H9 (cell line): ENCODE data around the gene IGLL1. TPM values are rescaled to one million over a fixed set of nuclear protein-coding genes. Genes with fewer than 3 reads are reported as not detected.
"Not testable (repeated sequence)": the region's sequence is repeated elsewhere in the genome, so short reads cannot be mapped to it uniquely, and the experiment has no call there.

Source experiments
- DNase-seq: peaks from one replicate; pipeline ENCODE4 v3.0.0-alpha.2; 2017
- H2AFZ ChIP-seq: one replicate; pipeline ENCODE4 v1.6.1; 2013; ENCODE audit warnings: mild to moderate bottlenecking, low read length, control low read depth, moderate library complexity
- H2AK5ac ChIP-seq: 2 replicates; pipeline ENCODE4 v1.6.1; 2013; ENCODE audit warnings: low read length, control low read depth, mixed read lengths; ENCODE audit not compliant: insufficient read length
- H2BK120ac ChIP-seq: one replicate; pipeline ENCODE4 v1.6.1; 2013; ENCODE audit warnings: low read depth, mild to moderate bottlenecking, low read length, control low read depth, inconsistent platforms; ENCODE audit not compliant: poor library complexity, severe bottlenecking
- H2BK12ac ChIP-seq: 2 replicates; pipeline ENCODE4 v1.6.1; 2013; ENCODE audit warnings: low read length, control low read depth, mixed read lengths, low read depth; ENCODE audit not compliant: insufficient read length
- H2BK15ac ChIP-seq: 2 replicates; pipeline ENCODE4 v1.6.1; 2013; ENCODE audit warnings: low read depth, low read length, control low read depth
- H2BK20ac ChIP-seq: one replicate; pipeline ENCODE4 v1.6.1; 2013; ENCODE audit warnings: low read depth, mild to moderate bottlenecking, low read length, control low read depth, inconsistent platforms; ENCODE audit not compliant: poor library complexity, severe bottlenecking
- H2BK5ac ChIP-seq: 2 replicates; pipeline ENCODE4 v1.6.1; 2013; ENCODE audit warnings: low read length, control low read depth, mixed read lengths; ENCODE audit not compliant: insufficient read length
- H3K14ac ChIP-seq: 2 replicates; pipeline ENCODE4 v1.6.1; 2013; ENCODE audit warnings: low read length, control low read depth; ENCODE audit not compliant: insufficient read depth
- H3K18ac ChIP-seq: 2 replicates; pipeline ENCODE4 v1.6.1; 2013; ENCODE audit warnings: low read depth, mild to moderate bottlenecking, mixed read lengths, low read length, control low read depth; ENCODE audit not compliant: insufficient read length
- H3K23ac ChIP-seq: 2 replicates; pipeline ENCODE4 v1.6.1; 2013; ENCODE audit warnings: low read length, control low read depth, mixed read lengths, low read depth; ENCODE audit not compliant: insufficient read length
- H3K23me2 ChIP-seq: 2 replicates; pipeline ENCODE4 v1.6.1; 2013; ENCODE audit warnings: low read depth, mild to moderate bottlenecking, mixed read lengths, low read length, control low read depth; ENCODE audit not compliant: insufficient read length, poor library complexity, severe bottlenecking
- H3K27ac ChIP-seq: 2 replicates; pipeline ENCODE4 v1.5.1; 2013; ENCODE audit warnings: low read length, control low read depth, mixed read lengths, low read depth; ENCODE audit not compliant: insufficient read length
- H3K27me3 ChIP-seq: 2 replicates; pipeline ENCODE4 v1.6.1; 2013; ENCODE audit warnings: low read length, control low read depth, inconsistent platforms; ENCODE audit not compliant: insufficient read depth
- H3K4ac ChIP-seq: 2 replicates; pipeline ENCODE4 v1.6.1; 2013; ENCODE audit warnings: low read depth, mild to moderate bottlenecking, control low read depth, inconsistent platforms, low read length, moderate library complexity
- H3K4me1 ChIP-seq: 2 replicates; pipeline ENCODE4 v1.6.1; 2013; ENCODE audit warnings: low read length, control low read depth, inconsistent platforms; ENCODE audit not compliant: insufficient read depth
- H3K4me2 ChIP-seq: 2 replicates; pipeline ENCODE4 v1.6.1; 2013; ENCODE audit warnings: low read length, control low read depth, mixed read lengths; ENCODE audit not compliant: insufficient read length, insufficient read depth
- H3K56ac ChIP-seq: 2 replicates; pipeline ENCODE4 v1.6.1; 2013; ENCODE audit warnings: low read depth, mild to moderate bottlenecking, mixed read lengths, low read length, control low read depth; ENCODE audit not compliant: insufficient read length
- H3K79me1 ChIP-seq: 2 replicates; pipeline ENCODE4 v1.6.1; 2013; ENCODE audit warnings: low read depth, mild to moderate bottlenecking, moderate library complexity, low read length, control low read depth, inconsistent platforms; ENCODE audit not compliant: insufficient read depth, poor library complexity, severe bottlenecking
- H3K79me2 ChIP-seq: 2 replicates; pipeline ENCODE4 v1.6.1; 2013; ENCODE audit warnings: low read length, control low read depth, inconsistent platforms; ENCODE audit not compliant: insufficient read depth
- H3K9ac ChIP-seq: 2 replicates; pipeline ENCODE4 v1.6.1; 2013; ENCODE audit warnings: low read length, control low read depth, mixed read lengths; ENCODE audit not compliant: insufficient read length; ENCODE audit errors: extremely low read depth
- H3K9me3 ChIP-seq: one replicate; pipeline ENCODE4 v1.6.1; 2013; ENCODE audit warnings: low read depth, low read length, inconsistent platforms; ENCODE audit not compliant: control insufficient read depth
- H3T11ph ChIP-seq: one replicate; pipeline ENCODE4 v1.6.1; 2013; ENCODE audit warnings: mild to moderate bottlenecking, low read length, control low read depth, inconsistent platforms
- H4K20me1 ChIP-seq: one replicate; pipeline ENCODE4 v1.6.1; 2013; ENCODE audit not compliant: control insufficient read depth, insufficient read length, insufficient read depth
- H4K5ac ChIP-seq: 2 replicates; pipeline ENCODE4 v1.6.1; 2013; ENCODE audit warnings: low read depth, mild to moderate bottlenecking, mixed read lengths, low read length, control low read depth; ENCODE audit not compliant: insufficient read length
- H4K8ac ChIP-seq: replicated peaks from 2 replicates; pipeline ENCODE4 v1.6.1; 2013; ENCODE audit warnings: low read length, control low read depth, mixed read lengths, low read depth; ENCODE audit not compliant: insufficient read length
- H4K91ac ChIP-seq: 2 replicates; pipeline ENCODE4 v1.6.1; 2013; ENCODE audit warnings: low read depth, mild to moderate bottlenecking, moderate library complexity, mixed read lengths, low read length, control low read depth; ENCODE audit not compliant: insufficient read length
- H3K27ac Mint-ChIP-seq, 3 experiments: 2 replicates in 2 of 3; 3 replicates in 1 of 3; pipeline ENCODE4 v1.8.0; 2020 to 2021; ENCODE audit warnings: mixed read lengths in 3 of 3, mild to moderate bottlenecking in 1 of 3, moderate library complexity in 1 of 3
- H3K27me3 Mint-ChIP-seq: 2 replicates; pipeline ENCODE4 v1.8.0; 2021; ENCODE audit warnings: low read depth, mild to moderate bottlenecking, moderate library complexity, mixed read lengths
- H3K36me3 Mint-ChIP-seq, 3 experiments: 2 replicates in 2 of 3; 3 replicates in 1 of 3; pipeline ENCODE4 v1.8.0; 2020 to 2021; ENCODE audit warnings: low read depth in 3 of 3, mixed read lengths in 3 of 3; ENCODE audit not compliant: insufficient read depth in 1 of 3
- H3K4me1 Mint-ChIP-seq, 2 experiments: 2 replicates each; pipeline ENCODE4 v1.8.0; 2020; ENCODE audit warnings: mixed read lengths in 2 of 2
- H3K4me3 Mint-ChIP-seq, 2 experiments: 2 replicates in 1 of 2; 3 replicates in 1 of 2; pipeline ENCODE4 v1.8.0; 2020 to 2021; ENCODE audit warnings: mild to moderate bottlenecking in 2 of 2, mixed read lengths in 2 of 2, moderate library complexity in 1 of 2
- H3K9me3 Mint-ChIP-seq, 2 experiments: 2 replicates in 1 of 2; 3 replicates in 1 of 2; pipeline ENCODE4 v1.8.0; 2020; ENCODE audit warnings: mild to moderate bottlenecking in 2 of 2, mixed read lengths in 2 of 2, moderate library complexity in 1 of 2
- WGBS: extraction: QIAGEN DNeasy Blood & Tissue Kit; methylation state at CpG from one replicate; pipeline ENCODE4 v1.1.7; 2013; ENCODE audit warnings: missing lambda C conversion rate, low lambda C conversion rate, mixed read lengths; ENCODE audit not compliant: insufficient read length; ENCODE audit errors: extremely low coverage; 5-methylcytosine and 5-hydroxymethylcytosine counted together
- total RNA-seq: library from RNA; stranded (reverse); gene quantifications from 2 replicates; pipeline ENCODE4 v1.2.1, GENCODE V29; 2021

Gene IGLL1
- total RNA-seq, 1 experiment from 2014 or later = not detected

DNA sequence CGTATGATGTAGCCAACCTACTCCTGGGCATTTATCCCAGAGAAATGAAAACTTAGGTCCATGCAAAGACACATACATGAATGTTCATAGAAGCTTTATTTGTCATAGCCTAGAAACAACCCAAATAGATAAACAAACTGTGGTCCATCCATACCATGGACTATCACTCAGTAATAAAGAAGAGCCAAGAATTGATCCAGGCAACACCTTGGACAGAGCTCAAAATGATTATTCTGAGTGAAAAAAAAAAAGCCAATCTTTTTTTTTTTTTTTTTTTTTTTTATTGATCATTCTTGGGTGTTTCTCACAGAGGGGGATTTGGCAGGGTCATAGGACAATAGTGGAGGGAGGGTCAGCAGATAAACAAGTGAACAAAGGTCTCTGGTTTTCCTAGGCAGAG lies 19.9 kb downstream of the IGLL1 start:
- not testable (repeated sequence) for H3K9me3 ChIP-seq, H2BK120ac ChIP-seq, H3K79me2 ChIP-seq, H3K27ac ChIP-seq, H3K23ac ChIP-seq, H3K9me3 Mint-ChIP-seq, H2BK5ac ChIP-seq, H3K4me2 ChIP-seq, H2AFZ ChIP-seq, H3K4me3 Mint-ChIP-seq, H3K4ac ChIP-seq, H2BK20ac ChIP-seq, H3K79me1 ChIP-seq, H3K27me3 ChIP-seq, H4K20me1 ChIP-seq, H3K18ac ChIP-seq, H3K23me2 ChIP-seq, H4K8ac ChIP-seq, H3K56ac ChIP-seq, H2AK5ac ChIP-seq, H3K27ac Mint-ChIP-seq, H3K14ac ChIP-seq, H3K36me3 Mint-ChIP-seq, H4K91ac ChIP-seq, H2BK15ac ChIP-seq, H3K4me1 ChIP-seq, H3K9ac ChIP-seq, H2BK12ac ChIP-seq, DNase-seq, H3T11ph ChIP-seq, H4K5ac ChIP-seq
- H3K27me3 Mint-ChIP-seq = peaks cover 80% of the 10 kb centered on the region
- no CpG with 5 or more reads among the region's 1 CpG for WGBS
- H3K4me1 Mint-ChIP-seq = peaks cover 0 to 11% of the 10 kb centered on the region in 2 experiments; a peak in 2 of 4 replicates
